ENCODE results near the gene GFPT1.

Gene GFPT1

GRCh38 chr2:69376403-69376802 lies 10.6 kb downstream of the GFPT1 start:
- no peak for TF ChIP-seq CTCF (IDR thresholded peaks at IDR 0.05; ENCODE audit: insufficient read depth, low read depth, low read length, missing control alignments)
- H3K4me3 ChIP-seq (ENCODE audit: low read length): no peak overlapping the region
- no peak for DNase-seq (ENCODE audit: low read depth)

GRCh38 chr2:69375494-69376353 lies 11.3 kb downstream of the GFPT1 start:
- DNase-seq (ENCODE audit: low read depth): peak; percentile 46
- TF ChIP-seq CTCF (IDR thresholded peaks at IDR 0.05; ENCODE audit: insufficient read depth, low read depth, low read length, missing control alignments): peak; percentile 60
- no peak overlapping the region for H3K4me3 ChIP-seq (ENCODE audit: low read length)

GRCh38 chr2:69372767-69373166 lies 14.3 kb downstream of the GFPT1 start:
- no peak for DNase-seq (ENCODE audit: low read depth)
- H3K4me3 ChIP-seq (ENCODE audit: low read length): no peak overlapping the region
- TF ChIP-seq CTCF (IDR thresholded peaks at IDR 0.05; ENCODE audit: insufficient read depth, low read depth, low read length, missing control alignments): no peak

GRCh38 chr2:69369802-69370201 lies 17.2 kb downstream of the GFPT1 start:
- DNase-seq (ENCODE audit: low read depth): no peak
- TF ChIP-seq CTCF (IDR thresholded peaks at IDR 0.05; ENCODE audit: insufficient read depth, low read depth, low read length, missing control alignments): no peak
- no peak overlapping the region for H3K4me3 ChIP-seq (ENCODE audit: low read length)

- no peak overlapping the region for H3K4me3 ChIP-seq (ENCODE audit: low read length)
- no peak for DNase-seq (ENCODE audit: low read depth)
- TF ChIP-seq CTCF (IDR thresholded peaks at IDR 0.05; ENCODE audit: insufficient read depth, low read depth, low read length, missing control alignments): no peak
Observed at GRCh38 chr2:69368588-69368987, 18.4 kb downstream of the GFPT1 start.

- no peak for DNase-seq (ENCODE audit: low read depth)
- TF ChIP-seq CTCF (IDR thresholded peaks at IDR 0.05; ENCODE audit: insufficient read depth, low read depth, low read length, missing control alignments): no peak
Observed at GRCh38 chr2:69359371-69359770, 27.7 kb downstream of the GFPT1 start.

GRCh38 chr2:69358914-69359313 lies 28.1 kb downstream of the GFPT1 start:
- no peak for TF ChIP-seq CTCF (IDR thresholded peaks at IDR 0.05; ENCODE audit: insufficient read depth, low read depth, low read length, missing control alignments)
- DNase-seq (ENCODE audit: low read depth): no peak

More at GRCh38 chr2:69359371-69359770, 27.7 kb downstream of the GFPT1 start:
- no peak overlapping the region for H3K4me3 ChIP-seq (ENCODE audit: low read length)

More at GRCh38 chr2:69358914-69359313, 28.1 kb downstream of the GFPT1 start:
- H3K4me3 ChIP-seq (ENCODE audit: low read length): no peak overlapping the region
